ENCODE measurements around the gene XPR1. TPM values are rescaled to one million over a fixed set of nuclear protein-coding genes. Genes with fewer than 3 reads are reported as not detected.
"Not testable (repeated sequence)": the region's sequence is repeated elsewhere in the genome, so short reads cannot be mapped to it uniquely, and the experiment has no call there.

Gene XPR1
- polyA plus RNA-seq, 1 donor (not counting 4 experiments of a cell fraction or from before 2014, with no cell fraction given): 40.0 TPM

- Histone ChIP-seq H3K9me3 (ENCODE audit: control insufficient read depth, low read depth, low read length) (no peaks in the 10 kb centered on the region), H3K9me1 (ENCODE audit: control insufficient read depth, extremely low read depth, insufficient read depth, low read length) (no peaks in the 10 kb centered on the region), H3K27me3 (ENCODE audit: control insufficient read depth, extremely low read depth, insufficient read depth, low read length) (no peaks in the 10 kb centered on the region), H3K9ac (ENCODE audit: control insufficient read depth, extremely low read depth, insufficient read depth, low read length) (no peak overlapping the region), H3K4me1 (ENCODE audit: control insufficient read depth, extremely low read depth, insufficient read depth, low read length) (no peaks in the 10 kb centered on the region), H3K27ac (ENCODE audit: control insufficient read depth, insufficient read depth, low read length) (no peak overlapping the region), H2AFZ (ENCODE audit: control insufficient read depth, low read length) (no peak overlapping the region), H3K4me3 (ENCODE audit: control insufficient read depth in 2 of 3, extremely low read depth in 1 of 3, insufficient read depth in 2 of 3, low read depth in 1 of 3, low read length in 3 of 3) (no peak overlapping the region), H3K79me2 (ENCODE audit: control insufficient read depth, insufficient read depth, low read length) (peaks cover 14% of the 10 kb centered on the region), H3K36me3 (ENCODE audit: control insufficient read depth in 2 of 2, extremely low read depth in 1 of 2, insufficient read depth in 2 of 2, low read length in 2 of 2) (no peaks in the 10 kb centered on the region), H3K4me2 (ENCODE audit: control insufficient read depth, extremely low read depth, insufficient read depth, low read depth, low read length) (no peak overlapping the region), H4K20me1 (ENCODE audit: control insufficient read depth, extremely low read depth, insufficient read depth, low read length) (peaks cover under 1% of the 10 kb centered on the region)
- no peak for DNase-seq (ENCODE audit: low read depth, low spot score)
- TF ChIP-seq EZH2 (IDR thresholded peaks at IDR 0.05; ENCODE audit: low read length) (no peak), CTCF (optimal IDR thresholded peaks at IDR 0.05 in 1 of 3, IDR thresholded peaks at IDR 0.05 in 1 of 3, conservative IDR thresholded peaks at IDR 0.05 in 1 of 3; ENCODE audit: extremely low read depth in 1 of 3, insufficient read depth in 2 of 3, low read length in 3 of 3) (no peak)
- FAIRE-seq: no peak
- dilution Hi-C loops (cut with MboI; ENCODE audit: extremely low pct_ligation_motif_present, low sequenced_read_pairs): no loop called here
Observed at GRCh38 chr1:180698580-180698979, 66.8 kb downstream of the XPR1 start.

- H3K9me1 ChIP-seq (ENCODE audit: control insufficient read depth, extremely low read depth, insufficient read depth, low read length); DNase-seq (ENCODE audit: low read depth, low spot score); H3K27ac ChIP-seq (ENCODE audit: control insufficient read depth, insufficient read depth, low read length); H3K4me3 ChIP-seq (ENCODE audit: control insufficient read depth in 2 of 3, extremely low read depth in 1 of 3, insufficient read depth in 2 of 3, low read depth in 1 of 3, low read length in 3 of 3); H3K9ac ChIP-seq (ENCODE audit: control insufficient read depth, extremely low read depth, insufficient read depth, low read length); FAIRE-seq; H2AFZ ChIP-seq (ENCODE audit: control insufficient read depth, low read length); H3K27me3 ChIP-seq (ENCODE audit: control insufficient read depth, extremely low read depth, insufficient read depth, low read length); dilution Hi-C loops (cut with MboI; ENCODE audit: extremely low pct_ligation_motif_present, low sequenced_read_pairs); H3K4me2 ChIP-seq (ENCODE audit: control insufficient read depth, extremely low read depth, insufficient read depth, low read depth, low read length); H3K9me3 ChIP-seq (ENCODE audit: control insufficient read depth, low read depth, low read length); H4K20me1 ChIP-seq (ENCODE audit: control insufficient read depth, extremely low read depth, insufficient read depth, low read length); H3K36me3 ChIP-seq (ENCODE audit: control insufficient read depth in 2 of 2, extremely low read depth in 1 of 2, insufficient read depth in 2 of 2, low read length in 2 of 2); H3K4me1 ChIP-seq (ENCODE audit: control insufficient read depth, extremely low read depth, insufficient read depth, low read length): not testable (repeated sequence)
- peaks cover 13% of the 10 kb centered on the region for H3K79me2 ChIP-seq (ENCODE audit: control insufficient read depth, insufficient read depth, low read length)
Observed at GRCh38 chr1:180702376-180702775, 70.6 kb downstream of the XPR1 start.

- H3K4me3 ChIP-seq (ENCODE audit: control insufficient read depth in 2 of 3, extremely low read depth in 1 of 3, insufficient read depth in 2 of 3, low read depth in 1 of 3, low read length in 3 of 3); H3K9ac ChIP-seq (ENCODE audit: control insufficient read depth, extremely low read depth, insufficient read depth, low read length); DNase-seq (ENCODE audit: low read depth, low spot score); FAIRE-seq; H3K27ac ChIP-seq (ENCODE audit: control insufficient read depth, insufficient read depth, low read length); H4K20me1 ChIP-seq (ENCODE audit: control insufficient read depth, extremely low read depth, insufficient read depth, low read length); H3K4me1 ChIP-seq (ENCODE audit: control insufficient read depth, extremely low read depth, insufficient read depth, low read length); H3K79me2 ChIP-seq (ENCODE audit: control insufficient read depth, insufficient read depth, low read length); H3K9me1 ChIP-seq (ENCODE audit: control insufficient read depth, extremely low read depth, insufficient read depth, low read length); H3K36me3 ChIP-seq (ENCODE audit: control insufficient read depth in 2 of 2, extremely low read depth in 1 of 2, insufficient read depth in 2 of 2, low read length in 2 of 2); dilution Hi-C loops (cut with MboI; ENCODE audit: extremely low pct_ligation_motif_present, low sequenced_read_pairs); H3K4me2 ChIP-seq (ENCODE audit: control insufficient read depth, extremely low read depth, insufficient read depth, low read depth, low read length); H2AFZ ChIP-seq (ENCODE audit: control insufficient read depth, low read length); H3K27me3 ChIP-seq (ENCODE audit: control insufficient read depth, extremely low read depth, insufficient read depth, low read length); H3K9me3 ChIP-seq (ENCODE audit: control insufficient read depth, low read depth, low read length): not testable (repeated sequence)
Observed at GRCh38 chr1:180710746-180711145, 78.9 kb downstream of the XPR1 start.

GRCh38 chr1:180711260-180711659 lies 79.4 kb downstream of the XPR1 start:
- dilution Hi-C loops (cut with MboI; ENCODE audit: extremely low pct_ligation_motif_present, low sequenced_read_pairs); H4K20me1 ChIP-seq (ENCODE audit: control insufficient read depth, extremely low read depth, insufficient read depth, low read length); DNase-seq (ENCODE audit: low read depth, low spot score): not testable (repeated sequence)

More at GRCh38 chr1:180711260-180711659, 79.4 kb downstream of the XPR1 start:
- H3K4me3 ChIP-seq (ENCODE audit: control insufficient read depth in 2 of 3, extremely low read depth in 1 of 3, insufficient read depth in 2 of 3, low read depth in 1 of 3, low read length in 3 of 3); FAIRE-seq; H3K9ac ChIP-seq (ENCODE audit: control insufficient read depth, extremely low read depth, insufficient read depth, low read length); H3K9me1 ChIP-seq (ENCODE audit: control insufficient read depth, extremely low read depth, insufficient read depth, low read length); H3K27ac ChIP-seq (ENCODE audit: control insufficient read depth, insufficient read depth, low read length); H3K4me1 ChIP-seq (ENCODE audit: control insufficient read depth, extremely low read depth, insufficient read depth, low read length); H3K9me3 ChIP-seq (ENCODE audit: control insufficient read depth, low read depth, low read length); H3K79me2 ChIP-seq (ENCODE audit: control insufficient read depth, insufficient read depth, low read length); H3K27me3 ChIP-seq (ENCODE audit: control insufficient read depth, extremely low read depth, insufficient read depth, low read length); H3K4me2 ChIP-seq (ENCODE audit: control insufficient read depth, extremely low read depth, insufficient read depth, low read depth, low read length); H3K36me3 ChIP-seq (ENCODE audit: control insufficient read depth in 2 of 2, extremely low read depth in 1 of 2, insufficient read depth in 2 of 2, low read length in 2 of 2); H2AFZ ChIP-seq (ENCODE audit: control insufficient read depth, low read length): not testable (repeated sequence)

All from keratinocyte (primary cell).